Stimulated activated CD4-positive, alpha-beta T cell treated with anti-CD3 and anti-CD28 coated beads, TNF-alpha, amount 100 ng/mL, for 48 hours (primary cell): ENCODE data around the gene PTTG2.

Experiments
- DNase-seq, 3 donors: peaks; one replicate each; pipeline ENCODE4 v3.0.0-alpha.2; 2020; ENCODE audit warnings: low read depth in 3 of 3

Gene PTTG2

DNA sequence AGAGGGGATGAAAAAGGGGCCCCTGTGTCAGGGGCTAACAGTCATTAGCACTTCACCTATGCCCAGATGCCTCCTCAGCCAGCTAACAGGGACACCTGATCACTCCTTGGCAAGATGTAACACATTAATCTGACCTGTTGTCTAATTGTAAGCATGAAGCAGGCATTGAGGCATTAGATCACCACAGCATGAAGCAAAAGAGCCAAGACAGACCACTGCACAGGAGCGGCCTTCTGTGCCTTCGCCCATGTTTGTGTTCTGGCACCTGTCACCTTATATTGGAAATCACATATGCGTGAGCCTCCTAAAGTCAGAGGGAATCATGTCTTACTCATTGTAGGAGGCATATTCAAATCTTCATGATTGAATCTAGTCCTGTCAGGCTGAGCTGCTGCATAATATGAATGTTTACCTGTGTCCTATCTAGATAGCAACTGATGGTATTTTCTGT, 48.4 kb downstream of the PTTG2 start:
- DNase-seq, result no peak

DNA sequence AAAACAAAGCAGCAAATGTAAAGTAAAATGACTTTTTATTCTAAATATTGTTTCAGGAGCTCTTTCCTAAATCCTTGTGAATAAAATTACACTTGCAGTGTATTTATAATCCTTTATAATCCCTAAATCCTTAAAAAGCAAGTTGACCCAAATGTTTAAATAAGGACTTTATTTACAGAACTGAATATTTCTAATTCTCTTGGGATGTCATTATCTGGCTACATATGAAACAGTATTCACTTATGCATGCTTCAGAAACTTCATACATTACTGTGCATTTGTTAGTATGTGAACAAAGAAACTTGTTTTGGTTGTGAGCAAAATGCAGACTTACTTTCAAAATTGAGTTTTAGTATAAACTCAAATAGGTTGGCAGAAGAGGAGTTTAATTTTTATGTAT, 49.2 kb downstream of the PTTG2 start:
- DNase-seq, result no peak

DNA sequence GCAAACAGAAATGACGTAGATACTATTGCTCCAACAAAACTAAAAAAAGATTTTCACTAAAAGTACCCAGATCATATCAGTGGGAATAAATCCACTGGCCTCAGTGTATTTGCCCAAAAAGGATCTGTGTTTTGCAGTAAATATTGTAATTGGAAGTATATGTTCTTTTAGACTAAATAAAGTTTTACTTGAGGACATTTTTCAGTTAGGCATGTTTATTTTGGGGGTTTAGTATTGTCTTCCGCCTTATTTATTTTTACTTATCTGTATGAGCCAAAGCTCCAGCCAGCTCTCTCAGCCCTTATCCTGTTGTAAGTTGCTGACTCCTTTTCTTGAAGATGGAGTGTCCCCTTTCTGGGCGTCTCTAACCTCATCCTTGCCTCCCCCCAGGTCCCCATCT, 49.8 kb downstream of the PTTG2 start:
- no peak for DNase-seq
